Sigmoid colon (tissue), 4 donors: Measurements from ENCODE around the gene ADAM19.
A peak's percentile ranks its signal among the peaks of the same experiment; 100 is the strongest.

Source experiments
- POLR2A ChIP-seq, 2 donors: fragments of 450-650 bp; IDR thresholded peaks; one replicate each; pipeline ENCODE4 v1.6.1; 2016; ENCODE audit warnings: antibody characterized with exemption in 2 of 2, mild to moderate bottlenecking in 2 of 2, moderate library complexity in 2 of 2
- POLR2AphosphoS5 ChIP-seq, 4 donors: sonication (generic); formaldehyde crosslinking; IDR thresholded peaks; one replicate each; pipeline ENCODE4 v1.6.1; 2017; ENCODE audit warnings: antibody characterized with exemption in 4 of 4
- TF ChIP-seq, protein P1 (sequence below), 4 experiments: fragments of 450-650 bp in 3 of 4; fragments of 200-600 bp in 1 of 4; IDR thresholded peaks; one replicate each; pipeline ENCODE4 v1.5.1; 2016 to 2019; ENCODE audit warnings: antibody characterized with exemption in 4 of 4, mild to moderate bottlenecking in 3 of 4, moderate library complexity in 2 of 4

DNA sequence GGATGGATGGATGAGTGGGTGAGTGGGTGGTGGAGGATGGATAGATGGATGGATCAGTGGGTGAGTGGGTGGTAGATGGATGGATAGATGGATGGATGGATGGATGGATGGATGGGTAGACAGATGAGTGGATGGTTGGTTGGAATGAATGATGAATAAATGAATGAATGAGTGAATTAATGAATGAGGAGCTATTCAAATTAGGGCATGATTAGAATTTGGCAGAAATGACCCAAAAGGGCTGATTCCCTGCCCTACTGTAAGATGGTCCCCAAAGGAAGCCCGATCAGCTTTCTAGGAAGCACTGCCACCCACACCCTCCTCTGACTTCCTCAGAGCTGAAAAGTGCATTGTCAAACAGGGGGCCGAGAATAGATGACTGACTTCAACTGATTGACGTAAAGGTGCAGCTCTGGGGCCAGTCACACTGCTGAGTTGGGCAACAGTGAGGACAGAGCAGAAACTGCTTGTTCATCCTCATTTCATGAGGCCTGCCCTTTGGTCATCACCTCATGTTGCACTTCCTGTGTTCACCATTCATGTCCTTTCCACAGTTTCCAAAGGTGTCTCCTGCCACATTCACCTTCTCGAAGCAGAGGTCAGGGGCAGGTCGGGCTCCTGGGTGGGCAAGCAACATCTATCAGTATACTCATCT is 81.3 kb downstream of the ADAM19 start:
- TF ChIP-seq, protein P1, sequence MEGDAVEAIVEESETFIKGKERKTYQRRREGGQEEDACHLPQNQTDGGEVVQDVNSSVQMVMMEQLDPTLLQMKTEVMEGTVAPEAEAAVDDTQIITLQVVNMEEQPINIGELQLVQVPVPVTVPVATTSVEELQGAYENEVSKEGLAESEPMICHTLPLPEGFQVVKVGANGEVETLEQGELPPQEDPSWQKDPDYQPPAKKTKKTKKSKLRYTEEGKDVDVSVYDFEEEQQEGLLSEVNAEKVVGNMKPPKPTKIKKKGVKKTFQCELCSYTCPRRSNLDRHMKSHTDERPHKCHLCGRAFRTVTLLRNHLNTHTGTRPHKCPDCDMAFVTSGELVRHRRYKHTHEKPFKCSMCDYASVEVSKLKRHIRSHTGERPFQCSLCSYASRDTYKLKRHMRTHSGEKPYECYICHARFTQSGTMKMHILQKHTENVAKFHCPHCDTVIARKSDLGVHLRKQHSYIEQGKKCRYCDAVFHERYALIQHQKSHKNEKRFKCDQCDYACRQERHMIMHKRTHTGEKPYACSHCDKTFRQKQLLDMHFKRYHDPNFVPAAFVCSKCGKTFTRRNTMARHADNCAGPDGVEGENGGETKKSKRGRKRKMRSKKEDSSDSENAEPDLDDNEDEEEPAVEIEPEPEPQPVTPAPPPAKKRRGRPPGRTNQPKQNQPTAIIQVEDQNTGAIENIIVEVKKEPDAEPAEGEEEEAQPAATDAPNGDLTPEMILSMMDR (IDR thresholded peaks at IDR 0.05): no peak
- peak in 1 of 4 donors; percentile 12 for TF ChIP-seq POLR2AphosphoS5 (IDR thresholded peaks at IDR 0.05)
- TF ChIP-seq POLR2A (IDR thresholded peaks at IDR 0.05): no peak
